Spleen (tissue), 7 donors: ENCODE data around the gene MAGI2.

Experiments
- CTCF ChIP-seq, 11 experiments: fragments of 200-600 bp in 7 of 11; fragments of 450-650 bp in 4 of 11; sonication (generic) in 4 of 11; IDR thresholded peaks in 8 of 11; conservative IDR thresholded peaks in 3 of 11; 1 replicate in 7 of 11; 2 replicates in 4 of 11; pipeline versions ENCODE4 v1.4.0 to v1.8.0; 2016 to 2021; ENCODE audit warnings: antibody characterized with exemption in 11 of 11, inconsistent platforms in 4 of 11, mild to moderate bottlenecking in 1 of 11
- POLR2A ChIP-seq, 3 donors: fragments of 450-650 bp; IDR thresholded peaks; one replicate each; pipeline ENCODE4 v1.5.1; 2017; ENCODE audit warnings: antibody characterized with exemption in 3 of 3, mild to moderate bottlenecking in 1 of 3
- donor health status: DM: no; HTN: no; CAD: no; lungs with moderate emphysema.
- donor health status: DM: no; HTN: no; CAD: no.
- donor health status: DM: no; HTN: no; CAD: no.

DNA sequence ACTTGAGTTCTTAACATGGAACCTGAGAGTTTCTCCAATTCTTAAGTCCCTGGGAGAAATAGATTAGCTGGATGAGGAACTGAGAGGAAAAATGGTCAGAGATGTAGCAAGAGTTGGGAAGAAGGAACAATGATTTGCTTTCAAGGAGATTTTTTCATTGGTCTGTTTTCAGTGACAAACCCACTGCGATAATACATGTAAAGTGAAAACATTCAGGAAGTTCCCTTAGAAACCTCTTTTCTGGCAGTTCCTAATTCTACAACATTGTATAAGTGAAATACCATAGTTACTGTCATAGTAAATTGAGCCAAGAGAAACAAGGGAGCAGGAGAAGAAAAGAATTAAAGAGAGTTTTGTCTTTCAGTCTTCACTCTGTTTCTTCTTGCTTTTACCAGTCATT is 12.1 kb upstream of the MAGI2 start:
- TF ChIP-seq POLR2A (IDR thresholded peaks at IDR 0.05) (no peak), CTCF (IDR thresholded peaks at IDR 0.05 in 8 of 11, conservative IDR thresholded peaks at IDR 0.05 in 3 of 11) (no peak)
